GM10266 (cell line): Measurements from ENCODE around the gene MEAK7.
"Not testable (repeated sequence)": the region's sequence is repeated elsewhere in the genome, so short reads cannot be mapped to it uniquely, and the experiment has no call there.

Experiments
- DNase-seq: peaks from one replicate; pipeline ENCODE4 v3.0.0; 2012; ENCODE audit errors: extremely low spot score
- TF ChIP-seq, protein P1 (sequence below): IDR thresholded peaks from 2 replicates; pipeline ENCODE4 v1.5.1; 2012; ENCODE audit warnings: mild to moderate bottlenecking, low read depth; ENCODE audit not compliant: control insufficient read depth, insufficient read depth; ENCODE audit errors: missing control alignments

The MEAK7 gene

DNA sequence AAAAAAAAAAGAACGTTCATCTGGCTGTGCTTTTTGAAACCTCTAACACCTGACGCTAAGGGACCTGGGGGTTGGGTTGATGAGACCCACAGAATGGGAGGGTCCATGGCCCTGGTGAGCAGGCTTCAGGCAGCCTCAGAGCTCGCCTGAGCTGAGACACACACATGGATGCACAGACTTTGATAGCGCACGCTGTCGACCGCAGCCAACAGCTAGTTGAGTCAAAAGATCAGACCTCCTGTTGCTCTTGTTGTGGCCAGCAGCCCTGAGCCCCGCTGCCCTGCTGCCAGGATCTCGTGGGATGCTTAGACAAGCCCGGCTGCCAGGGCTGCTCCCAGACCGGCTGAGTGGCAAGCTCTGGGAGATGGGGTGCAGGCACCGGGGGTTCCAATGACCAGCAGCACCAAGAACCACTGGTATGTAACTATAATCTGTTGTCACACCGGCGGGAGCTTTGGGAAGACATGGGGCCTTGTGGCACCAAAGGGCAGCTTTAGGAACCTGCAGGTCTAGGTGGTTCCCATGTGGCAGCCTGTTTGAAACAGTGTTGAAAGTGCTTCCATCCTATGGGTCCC is 20.0 kb upstream of the MEAK7 start:
- TF ChIP-seq, protein P1, sequence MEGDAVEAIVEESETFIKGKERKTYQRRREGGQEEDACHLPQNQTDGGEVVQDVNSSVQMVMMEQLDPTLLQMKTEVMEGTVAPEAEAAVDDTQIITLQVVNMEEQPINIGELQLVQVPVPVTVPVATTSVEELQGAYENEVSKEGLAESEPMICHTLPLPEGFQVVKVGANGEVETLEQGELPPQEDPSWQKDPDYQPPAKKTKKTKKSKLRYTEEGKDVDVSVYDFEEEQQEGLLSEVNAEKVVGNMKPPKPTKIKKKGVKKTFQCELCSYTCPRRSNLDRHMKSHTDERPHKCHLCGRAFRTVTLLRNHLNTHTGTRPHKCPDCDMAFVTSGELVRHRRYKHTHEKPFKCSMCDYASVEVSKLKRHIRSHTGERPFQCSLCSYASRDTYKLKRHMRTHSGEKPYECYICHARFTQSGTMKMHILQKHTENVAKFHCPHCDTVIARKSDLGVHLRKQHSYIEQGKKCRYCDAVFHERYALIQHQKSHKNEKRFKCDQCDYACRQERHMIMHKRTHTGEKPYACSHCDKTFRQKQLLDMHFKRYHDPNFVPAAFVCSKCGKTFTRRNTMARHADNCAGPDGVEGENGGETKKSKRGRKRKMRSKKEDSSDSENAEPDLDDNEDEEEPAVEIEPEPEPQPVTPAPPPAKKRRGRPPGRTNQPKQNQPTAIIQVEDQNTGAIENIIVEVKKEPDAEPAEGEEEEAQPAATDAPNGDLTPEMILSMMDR = no peak
- DNase-seq = no peak

DNA sequence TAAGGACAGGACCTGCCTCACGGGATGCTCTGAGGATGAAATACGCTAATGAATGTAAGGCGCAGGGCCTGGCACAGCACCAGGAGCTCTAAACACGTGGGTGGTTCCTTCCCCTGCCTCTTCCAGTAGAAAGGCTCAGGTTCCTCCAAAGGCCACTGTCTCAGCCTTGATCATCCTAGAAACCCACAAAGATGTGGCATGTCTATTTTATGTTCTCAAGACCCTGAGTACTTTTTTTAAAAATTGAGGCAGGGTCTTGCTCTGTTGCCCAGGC is 17.0 kb upstream of the MEAK7 start:
- no peak for DNase-seq

DNA sequence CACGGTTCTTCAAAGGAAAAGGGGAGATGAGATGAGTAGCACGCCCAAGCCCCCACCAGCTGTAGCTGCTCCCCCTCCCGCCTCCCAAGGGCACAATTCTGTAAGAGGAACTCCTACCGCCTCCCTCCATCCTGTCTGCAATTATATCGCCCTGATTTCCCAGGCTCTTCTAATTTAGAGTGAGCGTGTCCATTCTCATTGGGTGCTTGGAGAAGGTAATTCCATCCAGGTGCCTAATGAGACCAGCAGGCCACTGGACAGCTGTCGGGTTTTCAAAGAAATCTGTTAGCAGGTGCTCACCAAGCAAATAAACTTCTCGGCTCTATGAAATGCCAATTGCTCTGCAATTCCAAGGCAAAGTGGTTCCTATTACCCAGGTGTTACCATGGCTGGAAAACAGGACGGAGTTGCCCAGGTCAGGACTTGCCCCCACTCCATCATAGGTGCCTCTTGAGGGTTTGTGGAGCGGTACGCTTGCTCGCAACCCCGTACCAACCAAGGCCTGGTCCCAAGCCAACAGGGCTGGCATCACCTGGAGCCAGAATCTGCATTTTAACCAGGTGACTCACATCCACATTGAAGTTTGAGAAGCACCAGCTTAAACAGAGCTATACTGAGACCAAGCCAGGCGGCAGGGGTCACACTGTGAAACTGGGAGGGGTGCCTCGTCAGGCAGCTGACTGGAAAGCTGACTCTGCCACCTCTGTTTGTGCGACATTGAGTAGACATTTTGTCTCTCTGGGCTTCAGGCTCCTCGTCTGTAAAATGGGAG is 16.5 kb upstream of the MEAK7 start:
- TF ChIP-seq, protein P1 = no peak
- DNase-seq = no peak

More for the DNA sequence above, 17.0 kb upstream of the MEAK7 start:
- TF ChIP-seq, protein P1 = no peak

DNA sequence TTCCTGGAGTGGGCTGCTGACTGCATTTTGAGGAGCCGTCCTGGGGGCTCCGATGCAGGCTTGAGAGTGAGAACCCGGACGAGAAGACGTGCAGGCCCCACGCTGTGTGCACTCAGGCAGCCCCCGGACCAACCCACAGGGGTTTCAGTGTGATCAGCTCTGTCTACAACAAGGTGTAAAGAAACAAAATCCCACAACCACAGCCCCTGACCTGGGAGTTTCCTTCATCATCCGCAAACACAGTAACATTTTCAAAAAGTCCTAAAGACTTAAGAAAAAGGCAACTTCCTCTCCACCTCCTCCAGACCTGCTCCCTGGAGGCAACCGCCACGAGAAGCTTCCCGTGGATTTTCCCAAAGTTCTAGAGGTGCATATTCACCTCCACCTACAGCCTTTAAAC is 15.4 kb upstream of the MEAK7 start:
- TF ChIP-seq, protein P1 = no peak
- DNase-seq = no peak

DNA sequence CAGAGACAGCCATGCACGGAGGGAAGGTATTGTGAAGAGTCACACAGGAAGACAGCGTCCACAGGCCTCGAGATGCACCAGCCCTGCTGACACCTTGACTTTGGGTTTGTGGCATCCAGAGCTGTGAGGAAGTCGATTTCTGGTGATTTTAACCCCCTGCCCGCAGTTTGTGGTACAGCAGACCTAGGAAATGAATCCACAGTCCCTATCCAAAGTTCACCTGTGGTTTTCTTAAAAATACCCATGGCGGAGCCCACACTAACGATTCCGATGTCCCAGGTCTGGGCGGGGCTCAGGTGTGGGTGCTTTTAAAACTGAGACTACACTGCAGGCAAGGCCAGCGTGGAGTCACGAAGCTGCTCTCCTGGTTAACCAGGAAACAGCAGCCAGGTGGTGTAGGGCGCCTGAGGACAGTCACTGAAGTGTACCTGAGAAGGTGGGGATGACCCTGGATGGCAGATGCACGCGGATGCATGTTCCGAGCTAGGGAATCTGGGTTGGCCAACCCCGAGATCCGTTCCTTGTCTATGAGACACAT is 14.4 kb upstream of the MEAK7 start:
- TF ChIP-seq, protein P1 = no peak

DNA sequence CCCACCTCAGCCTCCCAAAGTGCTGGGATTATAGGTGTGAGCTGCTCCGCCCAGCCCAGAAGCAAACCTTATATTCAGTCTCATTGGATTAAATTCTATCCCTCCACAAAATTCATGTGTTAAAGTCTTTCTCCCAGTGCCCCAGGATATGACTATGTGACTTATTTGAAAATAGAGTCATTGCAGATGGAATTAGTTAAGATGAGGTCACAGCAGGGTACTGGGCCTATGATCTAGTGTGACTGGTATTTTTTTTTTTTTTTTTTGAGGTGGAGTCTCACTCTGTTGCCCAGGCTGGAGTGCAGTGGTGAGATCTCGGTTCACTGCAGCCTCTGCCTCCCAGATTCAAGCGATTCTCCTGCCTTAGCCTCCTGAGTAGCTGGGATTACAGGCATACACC is 13.8 kb upstream of the MEAK7 start:
- not testable (repeated sequence) for DNase-seq

More for the DNA sequence above, 14.4 kb upstream of the MEAK7 start:
- no peak for DNase-seq

DNA sequence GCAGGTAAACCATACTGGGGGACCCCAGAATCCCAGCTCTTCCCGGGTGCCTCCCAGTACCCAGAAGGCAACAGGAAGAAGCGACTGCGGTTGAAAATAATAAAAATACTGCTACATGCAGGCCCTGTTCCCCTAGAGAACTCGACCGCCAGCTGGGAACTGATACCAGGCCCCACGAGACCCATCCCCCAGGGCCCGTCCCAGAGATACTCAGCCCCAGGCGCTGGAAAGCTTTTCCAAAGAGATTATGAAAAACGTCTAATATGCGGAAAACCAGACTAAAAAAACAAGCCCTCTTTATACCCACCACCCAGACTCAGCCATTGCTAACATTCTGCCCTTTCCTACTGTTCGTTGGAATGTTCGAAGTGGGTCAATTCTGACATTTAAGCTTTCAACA is 12.9 kb upstream of the MEAK7 start:
- TF ChIP-seq, protein P1 = no peak
- no peak for DNase-seq
